ENCODE results near the gene DSCAM.
A peak's percentile ranks its signal among the peaks of the same experiment; 100 is the strongest.
"Not testable (repeated sequence)": the region's sequence is repeated elsewhere in the genome, so short reads cannot be mapped to it uniquely, and the experiment has no call there.

Gene DSCAM

DNA sequence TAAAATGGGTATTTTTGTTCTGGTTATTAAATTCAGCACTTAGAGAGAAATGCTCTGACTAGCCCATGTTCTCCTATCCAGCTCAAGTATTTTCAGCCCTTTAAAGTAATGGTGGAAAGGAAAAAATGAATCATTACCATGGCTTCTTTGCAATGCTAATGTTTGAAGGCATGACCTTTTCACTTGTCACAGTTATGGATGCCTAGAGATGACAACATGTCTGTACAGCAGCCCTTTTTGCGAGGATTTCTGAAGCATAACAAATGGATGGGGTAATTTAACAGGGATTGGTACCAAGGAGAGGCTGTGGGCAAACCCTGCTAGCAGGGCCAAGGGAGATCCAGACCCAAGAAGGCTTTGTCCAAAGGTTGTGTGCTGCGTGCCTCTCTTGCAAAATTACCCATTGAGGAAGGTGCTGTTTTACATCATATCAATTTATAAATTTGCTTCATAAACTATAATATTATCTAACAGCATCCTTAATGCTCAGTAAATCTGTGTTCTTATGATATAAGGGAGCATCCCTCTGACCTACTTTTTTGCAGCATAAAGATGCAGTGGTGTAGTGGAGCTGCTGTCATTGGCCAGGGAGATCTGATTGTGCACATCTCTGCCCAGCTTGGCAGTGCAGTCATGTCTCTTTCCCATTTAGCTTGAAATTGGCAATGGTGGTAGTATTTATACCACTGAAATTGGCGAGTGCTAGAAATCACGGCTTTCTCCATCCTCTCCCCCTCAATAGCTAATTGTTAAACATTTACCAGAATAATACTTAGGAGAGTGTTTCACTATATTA, 652.6 kb downstream of the DSCAM start:
- no peak for DNase-seq

- DNase-seq, result no peak
These were observed 655.3 kb downstream of the DSCAM start for GRCh38 chr21:40191616-40192015.

GRCh38 chr21:40191196-40191595, 655.8 kb downstream of the DSCAM start:
- DNase-seq, result no peak

DNA sequence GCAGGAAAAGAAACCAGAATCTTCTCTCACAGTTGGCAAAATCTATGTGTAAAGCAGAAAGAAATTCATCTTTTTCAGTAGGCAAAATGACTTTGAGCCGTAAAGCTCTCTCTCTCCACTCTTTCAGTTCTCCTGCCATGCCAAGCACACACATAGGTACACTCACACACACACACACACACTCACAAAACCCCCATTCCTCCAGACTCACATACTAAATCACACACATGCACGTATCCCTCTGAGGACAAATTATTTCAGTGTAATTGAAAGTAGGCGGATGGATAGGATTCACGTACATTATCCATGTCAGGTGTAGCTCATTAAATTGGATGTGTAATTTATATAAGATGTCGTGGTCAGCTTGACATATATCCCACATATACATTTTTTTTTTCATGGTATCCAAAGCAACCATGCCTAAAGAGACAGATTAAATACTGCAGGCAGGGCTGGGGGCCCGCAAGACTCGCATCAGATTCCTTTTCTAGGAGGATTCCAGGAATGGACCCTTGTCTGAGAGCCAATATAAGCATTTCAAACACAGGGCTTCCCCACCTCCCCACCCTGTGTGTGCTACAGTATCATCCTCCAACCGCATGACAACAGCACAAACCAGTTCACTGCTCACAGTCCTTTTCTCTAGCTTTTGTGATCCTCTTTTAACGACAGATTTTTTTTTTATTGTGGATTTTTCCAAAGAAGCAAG, 658.9 kb downstream of the DSCAM start:
- DNase-seq, result no peak

GRCh38 chr21:40187244-40187643, 659.7 kb downstream of the DSCAM start:
- DNase-seq, result no peak

DNA sequence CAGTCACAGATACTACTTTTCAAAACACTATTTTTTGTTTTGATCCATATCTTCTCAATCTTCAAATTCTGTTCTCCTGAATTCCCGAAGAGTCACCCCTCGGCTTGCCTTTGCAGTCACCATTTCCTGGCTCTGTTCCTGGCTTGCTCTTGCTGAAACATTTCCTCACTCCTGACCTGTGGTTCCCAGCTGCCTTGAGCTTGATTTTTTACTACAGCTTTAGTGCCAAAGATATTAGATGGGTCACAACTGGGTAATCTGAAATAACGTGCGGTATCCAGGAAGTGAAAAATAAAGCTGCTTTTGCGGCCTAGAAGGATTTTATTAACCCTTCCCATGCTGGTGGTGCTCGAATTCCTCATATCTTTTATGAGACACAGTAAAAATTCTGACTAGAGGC, 660.9 kb downstream of the DSCAM start:
- peak; percentile 7 for DNase-seq

DNA sequence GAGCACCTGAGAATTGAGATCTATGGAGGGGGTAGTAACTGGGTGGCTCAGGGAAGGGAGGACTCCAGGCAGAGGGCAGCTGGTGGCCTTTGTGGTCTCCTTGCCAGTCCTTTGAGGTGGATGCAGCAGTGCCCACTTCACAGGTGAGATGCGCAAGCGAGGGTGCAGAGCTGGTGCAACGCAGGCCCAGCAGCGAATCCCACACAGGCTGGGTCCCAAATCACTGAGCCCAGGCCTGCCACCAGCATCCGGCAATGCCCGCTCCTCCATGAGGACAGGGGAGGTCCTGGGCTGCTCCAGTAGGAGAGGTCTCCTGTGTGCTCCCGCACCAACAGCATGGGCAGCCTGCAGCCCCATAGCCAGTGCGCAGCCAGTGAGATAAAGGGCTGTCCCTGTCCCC, 661.8 kb downstream of the DSCAM start:
- no peak for DNase-seq

DNA sequence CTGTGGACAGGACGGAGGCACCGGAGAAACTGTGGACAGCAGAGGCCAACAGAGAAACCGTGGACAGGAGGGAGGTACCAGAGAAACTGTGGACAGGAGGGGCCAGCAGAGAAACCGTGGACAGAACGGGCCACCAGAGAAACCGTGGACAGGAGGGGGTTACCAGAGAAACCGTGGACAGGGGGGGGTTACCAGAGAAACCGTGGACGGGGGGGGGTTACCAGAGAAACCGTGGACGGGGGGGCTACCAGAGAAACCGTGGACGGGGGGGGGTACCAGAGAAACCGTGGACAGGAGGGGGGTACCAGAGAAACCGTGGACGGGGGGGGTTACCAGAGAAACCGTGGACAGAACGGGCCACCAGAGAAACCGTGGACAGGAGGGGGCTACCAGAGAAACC, 664.5 kb downstream of the DSCAM start:
- not testable (repeated sequence) for DNase-seq

DNA sequence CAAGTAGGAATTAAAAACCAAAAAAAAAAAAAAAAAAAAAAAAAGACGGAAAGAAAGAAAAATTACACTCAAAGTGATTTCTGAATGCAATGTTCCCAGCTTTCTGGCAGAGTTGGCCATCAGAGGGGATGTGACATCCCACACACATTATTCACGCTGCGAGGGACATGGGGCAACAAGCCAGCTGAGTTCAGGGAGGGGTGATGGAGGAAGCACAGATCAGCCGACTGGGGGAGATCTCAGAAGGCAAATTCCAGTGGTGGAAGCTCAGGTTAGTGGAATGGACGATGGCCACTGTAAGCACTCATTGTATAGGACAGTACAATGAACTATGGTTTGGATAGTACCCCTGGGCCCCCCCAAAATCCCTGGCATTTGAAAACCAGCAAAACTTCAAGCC, 667.8 kb downstream of the DSCAM start:
- DNase-seq, result no peak

DNA sequence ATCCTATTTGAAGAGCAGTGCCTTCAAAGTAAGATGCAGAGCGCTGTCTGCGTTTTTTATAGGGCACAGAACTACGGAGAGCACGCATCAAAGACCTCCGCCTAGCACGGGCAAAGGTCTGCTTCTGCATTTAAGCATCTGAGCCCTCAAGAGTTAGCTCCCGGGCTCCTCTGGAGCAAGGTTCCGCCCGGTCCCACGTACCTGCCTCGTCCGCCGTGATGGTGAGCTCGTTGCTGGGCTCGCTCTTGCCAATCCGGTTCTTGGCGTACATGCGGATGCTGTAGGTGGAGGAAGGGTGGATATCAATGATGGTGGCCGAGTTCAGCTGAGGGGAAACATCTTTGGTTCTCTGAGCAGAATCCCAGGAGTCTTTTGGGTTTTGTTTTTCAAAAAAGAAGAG, 668.2 kb downstream of the DSCAM start:
- no peak for DNase-seq

- DNase-seq, result no peak
These were observed 669.0 kb downstream of the DSCAM start for GRCh38 chr21:40177979-40178378.

DNA sequence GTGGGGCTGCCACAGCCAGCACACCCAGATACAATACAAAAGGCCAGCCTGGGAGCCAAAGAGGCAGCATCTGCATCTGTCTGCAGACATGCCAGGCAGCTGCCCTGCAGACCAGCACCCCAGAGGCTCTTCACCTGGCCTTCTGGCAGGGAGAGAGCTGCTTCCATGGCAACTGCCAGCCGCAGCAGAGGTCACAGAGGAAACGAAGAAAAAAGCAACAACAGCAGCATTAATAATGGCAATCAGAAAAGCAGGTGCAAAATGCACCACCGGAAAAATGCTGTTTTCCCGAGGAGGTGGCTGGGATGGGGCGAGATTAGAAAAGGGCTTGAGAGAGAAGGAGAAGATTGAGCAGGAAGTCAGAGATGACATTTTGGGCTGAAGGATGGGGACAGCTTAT, 670.2 kb downstream of the DSCAM start:
- DNase-seq, result no peak

GRCh38 chr21:40173816-40174215, 673.1 kb downstream of the DSCAM start:
- DNase-seq, result no peak

- DNase-seq, result no peak
These were observed 677.0 kb downstream of the DSCAM start for GRCh38 chr21:40169971-40170370.

DNA sequence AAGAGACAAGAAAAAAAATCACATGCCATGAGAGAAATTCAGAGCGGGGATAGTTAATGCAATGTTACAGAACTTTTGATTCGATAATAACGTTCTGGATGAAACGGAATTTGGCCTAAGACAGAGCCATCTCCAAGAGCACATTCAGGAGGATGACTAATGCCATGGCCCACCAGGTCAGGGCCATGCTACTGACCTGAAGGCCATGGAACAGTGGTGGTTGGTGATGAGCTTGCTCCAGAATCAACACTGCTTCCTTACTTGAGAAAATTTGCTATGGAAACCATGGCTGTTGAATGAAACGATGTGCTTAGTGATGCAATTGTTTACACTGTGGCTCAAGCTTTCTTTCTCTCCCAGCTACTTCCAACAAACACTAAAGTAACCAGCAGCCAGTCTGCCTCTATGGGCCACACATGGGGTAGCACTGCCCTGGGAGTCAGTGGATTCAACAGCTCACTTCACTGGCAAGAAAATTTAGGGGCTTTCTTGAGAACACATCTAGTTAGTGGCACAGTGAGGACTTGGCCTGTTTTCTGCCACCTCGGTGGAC, 680.6 kb downstream of the DSCAM start:
- DNase-seq, result no peak

- DNase-seq, result no peak
These were observed 681.2 kb downstream of the DSCAM start for GRCh38 chr21:40165773-40166070.

DNA sequence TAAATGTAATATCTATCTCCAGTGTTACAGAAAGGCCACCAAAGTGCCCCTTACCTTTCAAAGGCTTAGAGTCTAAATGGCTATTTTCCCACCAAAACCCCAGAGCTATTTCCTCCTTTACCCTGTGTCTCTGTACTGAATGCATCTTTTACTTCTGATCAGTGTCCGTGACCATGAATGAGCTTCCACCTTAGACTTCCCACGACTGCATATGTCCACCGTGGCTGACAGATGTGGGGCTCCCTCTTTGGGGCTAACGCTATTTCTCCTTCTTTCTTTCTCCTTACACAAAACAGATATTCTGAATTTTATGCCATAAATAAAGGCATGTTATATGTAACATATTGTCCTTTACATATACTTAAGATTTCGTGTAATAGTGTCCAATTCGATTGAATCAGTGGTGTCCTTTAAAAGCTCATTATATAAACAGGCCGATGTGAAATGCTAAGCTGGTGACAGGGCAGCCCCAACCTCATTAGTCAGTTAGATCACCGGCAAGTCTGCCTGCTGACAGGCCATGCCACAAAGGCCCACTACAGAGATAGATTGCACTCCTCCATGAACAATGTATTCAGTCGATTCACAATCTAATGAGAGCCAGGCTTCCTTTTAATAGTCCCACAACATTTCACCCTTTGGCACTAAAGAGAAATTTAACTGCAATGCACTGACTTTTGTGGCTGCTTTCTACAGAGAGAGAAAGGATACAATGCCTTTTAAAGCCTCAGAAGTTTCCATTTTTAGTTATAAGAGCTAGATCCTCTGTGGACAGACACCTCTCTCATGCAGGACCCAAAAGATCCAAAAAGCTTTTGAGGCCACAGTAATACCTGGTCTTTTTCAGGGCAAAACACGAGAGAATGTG, 681.8 kb downstream of the DSCAM start:
- DNase-seq, result no peak

- DNase-seq, result no peak
These were observed 684.9 kb downstream of the DSCAM start for GRCh38 chr21:40162075-40162474.

DNA sequence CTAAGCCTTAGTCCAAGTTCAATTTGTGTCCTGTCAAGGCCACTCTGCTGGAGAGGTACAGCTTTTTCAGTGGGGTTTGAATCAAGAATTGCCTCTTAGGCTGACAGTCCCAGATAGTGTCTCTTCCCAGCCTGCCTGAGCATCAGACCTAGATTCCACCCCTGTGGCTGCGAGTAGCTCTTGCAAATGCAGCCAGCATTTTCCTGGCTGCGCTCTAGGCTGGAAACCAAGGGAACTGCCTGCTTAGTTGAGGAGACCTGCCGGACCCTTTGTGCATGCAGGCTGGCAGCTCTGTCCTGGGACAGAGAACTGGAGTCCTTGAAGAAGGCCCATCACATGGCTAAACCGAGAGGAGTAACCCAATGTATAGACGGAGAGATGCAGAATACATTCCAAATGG, 686.0 kb downstream of the DSCAM start:
- no peak for DNase-seq

DNA sequence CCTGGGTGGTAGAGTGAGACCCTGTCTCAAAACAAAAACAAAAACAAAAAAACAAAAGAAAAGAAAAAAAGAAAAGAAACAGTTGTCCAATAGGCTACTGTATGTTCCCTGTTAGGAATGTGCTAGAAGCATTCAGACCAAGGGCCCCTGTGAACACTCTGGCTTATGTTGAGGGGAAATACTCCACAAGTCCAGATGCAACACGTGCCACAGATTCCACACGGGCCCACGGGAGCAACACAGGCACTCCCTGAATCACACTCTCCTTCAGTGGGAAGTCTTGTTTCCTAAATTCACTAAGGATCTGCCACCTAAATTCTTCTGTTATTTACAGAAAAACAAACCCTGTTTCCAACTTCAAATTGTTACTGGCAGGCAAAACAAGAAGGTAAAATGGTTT, 688.6 kb downstream of the DSCAM start:
- DNase-seq, result no peak

GRCh38 chr21:40155563-40155962, 691.4 kb downstream of the DSCAM start:
- DNase-seq, result no peak

DNA sequence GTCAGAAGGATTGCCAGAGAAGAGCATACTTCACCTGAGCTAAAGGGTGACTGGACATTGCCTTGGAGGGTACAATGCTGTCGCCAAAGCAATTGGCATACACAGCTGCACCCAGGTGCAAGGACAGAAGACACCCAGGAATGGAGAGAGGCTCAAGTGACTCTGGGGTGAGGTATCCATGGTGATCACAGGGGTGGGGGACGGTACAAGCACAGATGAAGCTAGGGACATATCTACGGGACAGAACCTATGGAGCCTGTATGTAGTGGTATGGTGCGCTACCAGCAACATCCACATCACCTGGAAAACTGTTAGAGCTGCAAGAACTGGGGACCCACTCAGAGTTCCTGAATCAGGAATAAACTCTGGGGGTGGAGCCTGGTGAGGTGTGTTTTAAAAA, 693.6 kb downstream of the DSCAM start:
- DNase-seq, result no peak

- no peak for DNase-seq
These were observed 694.5 kb downstream of the DSCAM start for GRCh38 chr21:40152476-40152875.

DNA sequence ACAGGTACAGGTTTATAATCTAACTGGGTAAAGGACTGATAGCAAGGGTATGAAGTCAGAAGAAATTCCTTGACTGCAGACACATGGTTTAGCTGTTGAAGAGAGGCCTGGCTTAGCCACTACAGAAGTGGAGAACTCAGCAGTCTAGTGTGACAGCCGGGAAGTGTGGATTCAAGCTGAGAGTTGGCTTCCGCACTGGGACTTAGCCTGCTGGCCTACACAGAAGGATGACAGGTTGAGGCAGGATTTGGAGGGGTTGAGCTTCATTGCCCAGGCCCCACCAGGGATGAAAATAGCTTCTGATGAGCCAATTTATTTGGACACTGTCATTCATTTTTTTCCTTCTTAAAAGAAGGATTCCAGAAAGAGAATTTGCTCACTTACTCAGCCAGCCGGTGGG, 695.3 kb downstream of the DSCAM start:
- no peak for DNase-seq
